ENCODE data around the gene NDNF. TPM values are rescaled to one million over a fixed set of nuclear protein-coding genes. Genes with fewer than 3 reads are reported as not detected.
A peak's percentile ranks its signal among the peaks of the same experiment; 100 is the strongest.

NDNF gene
- polyA plus RNA-seq, 3 donors = not detected

GRCh38 chr4:120995266-120996010 is 76.9 kb downstream of the NDNF start:
- no peak overlapping the region for H3K4me2 ChIP-seq (replicated peaks; ENCODE audit: extremely low read depth, low read length, poor library complexity, severe bottlenecking)
- H3K9me3 ChIP-seq (replicated peaks in 1 of 2; ENCODE audit: control insufficient read depth in 1 of 2, insufficient read depth in 1 of 2, low read length in 2 of 2) = no peaks in the 10 kb centered on the region
- H3K79me2 ChIP-seq (ENCODE audit: insufficient read depth, low read length) = no peaks in the 10 kb centered on the region
- Mint-ChIP-seq H3K27ac (no peak overlapping the region), H3K4me3 (no peak overlapping the region), H3K9me3 (peaks cover 0 to 8% (median 3%) of the 10 kb centered on the region in 7 donors), H3K4me1 (no peaks in the 10 kb centered on the region), H3K27me3 (ENCODE audit: low read depth in 3 of 3) (peaks cover under 1 to 4% (median 4%) of the 10 kb centered on the region in 3 donors), H3K36me3 (no peaks in the 10 kb centered on the region)
- no peak overlapping the region for H3K27ac ChIP-seq (ENCODE audit: low read depth in 1 of 2, low read length in 2 of 2)
- no peak overlapping the region for H3K4me3 ChIP-seq (replicated peaks in 1 of 3; ENCODE audit: low read depth in 2 of 3, low read length in 3 of 3)
- no peak for DNase-seq
- no peak overlapping the region for H3K9ac ChIP-seq (ENCODE audit: insufficient read depth, low read length, poor library complexity, severe bottlenecking)
- H3K4me1 ChIP-seq (ENCODE audit: control insufficient read depth in 1 of 2, insufficient read depth in 2 of 2, low read length in 2 of 2) = no peaks in the 10 kb centered on the region
- no CpG with 5 or more reads among the region's 1 CpG for WGBS (ENCODE audit: insufficient coverage)
- no peak for TF ChIP-seq CTCF (IDR thresholded peaks at IDR 0.05)
- no peak overlapping the region for H2AFZ ChIP-seq (ENCODE audit: insufficient read depth, low read depth, low read length, poor library complexity, severe bottlenecking)
- H4K20me1 ChIP-seq (ENCODE audit: insufficient read depth, low read length) = no peaks in the 10 kb centered on the region
- no peaks in the 10 kb centered on the region for H3K36me3 ChIP-seq (replicated peaks in 1 of 2; ENCODE audit: control insufficient read depth in 1 of 2, insufficient read depth in 2 of 2, low read length in 2 of 2)
- H3K27me3 ChIP-seq (ENCODE audit: control insufficient read depth in 2 of 2, insufficient read depth in 2 of 2, low read length in 2 of 2) = no peaks in the 10 kb centered on the region
- intact Hi-C loops (cut with micrococcal nuclease) = no loop called here

GRCh38 chr4:120994521-120994920 is 77.8 kb downstream of the NDNF start:
- Histone ChIP-seq H3K4me3 (replicated peaks in 1 of 3; ENCODE audit: low read depth in 2 of 3, low read length in 3 of 3) (no peak overlapping the region), H3K4me2 (replicated peaks; ENCODE audit: extremely low read depth, low read length, poor library complexity, severe bottlenecking) (no peak overlapping the region), H3K27me3 (ENCODE audit: control insufficient read depth in 2 of 2, insufficient read depth in 2 of 2, low read length in 2 of 2) (no peaks in the 10 kb centered on the region), H3K27ac (ENCODE audit: low read depth in 1 of 2, low read length in 2 of 2) (no peak overlapping the region), H2AFZ (ENCODE audit: insufficient read depth, low read depth, low read length, poor library complexity, severe bottlenecking) (no peak overlapping the region), H4K20me1 (ENCODE audit: insufficient read depth, low read length) (no peaks in the 10 kb centered on the region), H3K36me3 (replicated peaks in 1 of 2; ENCODE audit: control insufficient read depth in 1 of 2, insufficient read depth in 2 of 2, low read length in 2 of 2) (no peaks in the 10 kb centered on the region), H3K9me3 (replicated peaks in 1 of 2; ENCODE audit: control insufficient read depth in 1 of 2, insufficient read depth in 1 of 2, low read length in 2 of 2) (no peaks in the 10 kb centered on the region), H3K9ac (ENCODE audit: insufficient read depth, low read length, poor library complexity, severe bottlenecking) (no peak overlapping the region), H3K4me1 (ENCODE audit: control insufficient read depth in 1 of 2, insufficient read depth in 2 of 2, low read length in 2 of 2) (no peaks in the 10 kb centered on the region), H3K79me2 (ENCODE audit: insufficient read depth, low read length) (no peaks in the 10 kb centered on the region)
- peaks cover 0 to 4% (median 4%) of the 10 kb centered on the region in 3 donors for H3K27me3 Mint-ChIP-seq (ENCODE audit: low read depth in 3 of 3)
- intact Hi-C loops (cut with micrococcal nuclease) = no loop called here
- H3K4me3 Mint-ChIP-seq = no peak overlapping the region
- H3K27ac Mint-ChIP-seq = peak overlapping the region in 1 of 7 donors; percentile 51
- no peak for TF ChIP-seq CTCF (IDR thresholded peaks at IDR 0.05)
- peaks cover 0 to 10% (median 2%) of the 10 kb centered on the region in 7 donors for H3K9me3 Mint-ChIP-seq
- no CpG with 5 or more reads among the region's 1 CpG for WGBS (ENCODE audit: insufficient coverage)
- H3K36me3 Mint-ChIP-seq = no peaks in the 10 kb centered on the region
- DNase-seq = no peak
- no peaks in the 10 kb centered on the region for H3K4me1 Mint-ChIP-seq
